GM11168 (cell line): ENCODE measurements around the gene THADA.

ENCODE experiments used
- in situ Hi-C: fragments of 300-500 bp; cut with MboI; formaldehyde crosslinking; loops from one replicate; pipeline ENCODE4 v1.12.0; 2022; ENCODE audit warnings: low sequenced_read_pairs; ENCODE audit not compliant: unreplicated experiment

THADA gene

GRCh38 chr2:43513796-43514195, 82.0 kb downstream of the THADA start:
- in situ Hi-C loops: no loop called here

- in situ Hi-C loops: no loop called here
Measured at GRCh38 chr2:43513216-43513615, 82.6 kb downstream of the THADA start.

DNA sequence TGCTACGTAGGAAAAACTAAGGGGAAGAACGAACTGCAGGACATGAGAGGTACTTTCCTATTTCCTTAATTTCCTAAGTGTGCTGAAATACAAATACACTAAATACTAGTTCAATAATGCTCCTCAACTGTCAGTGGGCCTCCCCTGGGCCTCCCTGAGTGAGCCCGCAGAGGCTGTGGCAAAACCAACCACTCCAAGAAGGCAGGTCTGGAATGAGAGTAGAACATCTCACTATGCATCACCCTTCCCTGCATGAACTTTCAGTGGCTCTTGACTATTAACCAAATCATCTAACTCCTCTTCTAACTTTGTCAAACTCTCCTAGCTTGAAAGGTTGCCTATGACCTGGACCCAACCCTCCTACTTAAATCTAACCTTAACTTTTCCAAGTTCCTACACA, 84.6 kb downstream of the THADA start:
- in situ Hi-C loops: no loop called here

GRCh38 chr2:43509886-43510285, 86.0 kb downstream of the THADA start:
- in situ Hi-C loops: no loop called here

DNA sequence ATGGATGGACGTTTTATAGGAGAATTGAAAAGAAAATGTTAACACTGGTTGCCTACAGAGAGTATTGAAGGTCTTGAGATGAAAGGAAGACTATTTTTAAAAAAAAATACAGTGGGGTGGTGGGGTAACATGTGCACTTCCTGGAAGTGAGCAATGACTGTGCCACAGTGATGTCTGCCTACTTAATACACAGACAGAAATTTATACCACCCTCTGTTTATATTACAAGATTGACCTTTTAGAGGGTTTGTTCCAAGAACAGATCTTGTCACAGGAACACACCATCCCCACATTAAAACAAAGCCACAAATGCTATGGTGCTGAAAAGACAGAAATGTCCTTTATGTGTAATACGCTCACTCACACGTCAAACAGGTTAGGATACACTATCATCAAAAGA, 87.6 kb downstream of the THADA start:
- in situ Hi-C loops: no loop called here

DNA sequence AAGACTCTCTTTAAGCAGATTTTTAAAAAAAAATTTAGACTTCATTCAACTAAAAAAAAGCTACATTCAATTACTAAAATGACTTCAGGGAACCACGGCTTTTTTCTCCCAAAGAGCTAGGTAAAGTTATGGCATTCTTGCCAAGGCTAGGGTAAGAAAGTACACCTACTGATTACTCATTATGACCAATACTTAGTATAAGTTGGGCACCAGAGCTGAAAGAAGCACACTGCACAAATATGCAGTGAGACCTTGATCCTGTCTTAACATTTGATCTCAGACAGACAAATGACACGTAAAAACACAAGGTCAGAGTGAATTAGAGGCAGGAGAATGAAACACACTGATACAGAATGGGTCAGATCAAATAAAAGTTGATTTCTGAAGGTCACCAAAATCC, 88.7 kb downstream of the THADA start:
- in situ Hi-C loops: no loop called here

GRCh38 chr2:43495727-43496126, 100.1 kb downstream of the THADA start:
- in situ Hi-C loops: no loop called here

- in situ Hi-C loops: no loop called here
Measured at GRCh38 chr2:43493954-43494353, 101.9 kb downstream of the THADA start.

- in situ Hi-C loops: no loop called here
Measured at GRCh38 chr2:43491065-43491639, 104.7 kb downstream of the THADA start.

GRCh38 chr2:43490252-43490786, 105.5 kb downstream of the THADA start:
- in situ Hi-C loops: no loop called here

- in situ Hi-C loops: loop anchor here (5.0 to 10.0 kb wide), 3 partner anchors 254 to 544 kb away; no protein-coding TSS in a partner anchor
Measured at GRCh38 chr2:43488737-43489136, 107.1 kb downstream of the THADA start.

DNA sequence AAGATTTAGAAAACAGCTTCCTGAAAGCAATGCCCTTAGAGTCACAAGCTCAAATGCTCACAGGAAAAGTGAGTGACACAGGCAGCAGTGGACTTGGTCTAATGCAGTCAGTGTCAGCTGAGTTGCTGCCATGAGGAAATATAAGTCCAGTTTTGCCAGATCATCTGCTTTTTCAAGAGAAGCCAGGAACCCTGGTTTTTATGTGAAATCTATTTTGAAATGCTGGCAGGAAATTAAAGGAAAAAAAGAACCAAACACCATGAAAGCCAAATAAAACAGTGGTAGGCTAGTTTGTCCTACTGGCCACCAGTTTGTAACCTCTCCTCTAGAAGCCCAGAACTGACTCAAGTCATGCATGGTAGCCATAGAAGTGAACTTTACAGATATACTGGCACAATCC, 109.2 kb downstream of the THADA start:
- in situ Hi-C loops: loop anchor here (5.0 to 10.0 kb wide), 3 partner anchors 252 to 542 kb away; no protein-coding TSS in a partner anchor

GRCh38 chr2:43484323-43484930, 111.4 kb downstream of the THADA start:
- in situ Hi-C loops: loop anchor here (10.0 kb wide), 2 partner anchors 250 to 540 kb away; no protein-coding TSS in a partner anchor

DNA sequence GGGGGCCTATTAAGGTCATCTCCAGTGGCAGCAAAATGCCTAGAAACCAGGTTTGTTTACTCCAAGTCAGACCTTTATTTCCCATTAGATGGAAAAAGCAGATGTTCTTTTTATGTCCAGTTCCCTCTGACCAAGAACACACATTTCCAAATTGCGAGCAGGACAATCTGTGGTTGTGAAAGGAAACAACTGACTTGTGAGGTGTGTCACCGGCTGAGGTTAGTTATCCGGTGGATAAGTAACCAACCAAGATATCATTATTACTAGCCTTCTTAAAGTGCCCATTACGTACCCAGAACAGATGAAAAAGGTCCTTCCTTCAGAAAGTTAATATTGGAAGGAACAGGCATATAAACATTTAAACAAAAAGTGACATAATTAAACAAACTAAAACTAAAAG, 112.9 kb downstream of the THADA start:
- in situ Hi-C loops: loop anchor here (10.0 kb wide), 2 partner anchors 248 to 538 kb away; no protein-coding TSS in a partner anchor

- in situ Hi-C loops: loop anchor here (10.0 kb wide), 2 partner anchors 247 to 537 kb away; no protein-coding TSS in a partner anchor
Measured at GRCh38 chr2:43481927-43482542, 113.8 kb downstream of the THADA start.

- in situ Hi-C loops: loop anchor here (10.0 kb wide), 2 partner anchors 246 to 536 kb away; no protein-coding TSS in a partner anchor
Measured at GRCh38 chr2:43480874-43481273, 115.0 kb downstream of the THADA start.

DNA sequence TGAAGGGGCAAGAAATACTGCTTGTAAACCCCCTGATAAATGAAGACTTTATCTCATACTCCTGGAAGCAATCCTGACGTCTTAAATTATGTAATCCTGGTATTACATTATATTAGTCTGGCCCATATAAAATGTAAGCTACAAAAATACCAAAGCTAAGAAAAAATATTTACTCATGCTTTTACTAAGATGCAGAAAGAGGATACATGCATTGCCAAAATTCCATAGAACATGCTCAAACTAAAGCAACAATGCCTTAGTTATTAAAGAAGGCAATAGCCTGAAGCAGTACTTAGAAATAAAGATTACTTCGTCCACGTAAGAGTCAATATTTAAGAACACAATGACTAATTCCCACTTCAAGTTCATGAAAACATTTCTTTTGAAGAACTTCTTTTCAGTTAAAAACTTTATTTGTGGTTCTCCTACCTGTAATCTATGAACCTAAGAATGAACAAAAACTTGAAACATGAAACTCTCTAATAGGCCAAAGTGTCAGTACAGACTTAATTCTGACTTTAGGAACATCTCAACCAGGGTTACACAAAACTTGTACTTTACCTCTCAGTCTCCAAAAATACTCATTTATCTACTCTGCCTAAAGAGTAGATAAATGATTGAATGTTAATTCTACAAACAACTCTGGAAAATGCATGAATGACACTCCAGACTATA, 117.3 kb downstream of the THADA start:
- in situ Hi-C loops: no loop called here

DNA sequence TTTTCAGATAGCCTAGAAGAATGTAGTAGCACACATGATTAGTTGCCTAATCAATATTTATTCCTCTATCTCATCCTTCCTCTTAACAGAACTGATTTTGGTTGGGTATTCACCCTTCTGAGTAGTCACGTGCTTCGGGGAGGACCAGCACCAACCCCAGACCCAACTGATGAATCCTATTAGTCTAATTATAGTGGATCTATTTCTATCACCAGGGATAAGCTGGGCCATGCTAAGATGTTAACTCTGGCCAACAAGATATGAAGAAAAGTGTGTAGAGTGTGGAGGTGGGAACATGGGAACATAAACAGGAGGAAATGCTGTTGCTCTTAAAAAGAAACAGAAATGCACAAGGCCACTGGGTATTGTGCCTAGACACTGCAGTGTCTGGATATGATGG, 119.9 kb downstream of the THADA start:
- in situ Hi-C loops: no loop called here

DNA sequence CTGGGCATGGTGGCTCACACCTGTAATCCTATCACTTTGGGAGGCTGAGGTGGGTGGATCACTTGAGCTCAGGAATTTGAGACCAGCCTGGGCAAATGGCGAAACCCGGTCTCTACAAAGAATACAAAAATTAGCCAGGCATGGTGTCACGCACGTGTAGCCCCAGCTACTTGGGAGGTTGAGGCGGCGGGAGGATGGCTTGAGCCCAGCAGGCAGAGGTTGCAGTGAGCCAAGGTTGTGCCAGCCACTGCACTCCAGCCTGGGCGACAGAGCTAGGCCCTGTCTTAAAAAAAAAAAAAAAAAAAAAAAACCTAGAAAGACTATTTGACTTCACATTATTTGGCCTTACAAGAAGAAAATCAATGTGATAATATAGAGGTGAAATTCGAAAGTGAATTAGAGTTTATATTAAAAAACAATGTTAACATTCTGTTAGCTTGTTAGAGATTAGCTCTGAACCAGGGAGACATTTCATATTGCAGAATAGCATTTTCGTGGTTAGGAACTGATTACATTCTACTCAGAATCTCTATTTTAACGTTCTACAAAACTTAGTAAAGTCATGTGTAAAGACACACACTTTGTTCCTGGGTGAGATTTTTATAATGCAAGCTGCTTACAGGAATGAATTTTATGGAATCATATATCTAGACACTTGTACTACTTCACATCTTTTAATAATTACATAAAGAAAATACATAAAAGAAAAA, 120.5 kb downstream of the THADA start:
- in situ Hi-C loops: no loop called here

DNA sequence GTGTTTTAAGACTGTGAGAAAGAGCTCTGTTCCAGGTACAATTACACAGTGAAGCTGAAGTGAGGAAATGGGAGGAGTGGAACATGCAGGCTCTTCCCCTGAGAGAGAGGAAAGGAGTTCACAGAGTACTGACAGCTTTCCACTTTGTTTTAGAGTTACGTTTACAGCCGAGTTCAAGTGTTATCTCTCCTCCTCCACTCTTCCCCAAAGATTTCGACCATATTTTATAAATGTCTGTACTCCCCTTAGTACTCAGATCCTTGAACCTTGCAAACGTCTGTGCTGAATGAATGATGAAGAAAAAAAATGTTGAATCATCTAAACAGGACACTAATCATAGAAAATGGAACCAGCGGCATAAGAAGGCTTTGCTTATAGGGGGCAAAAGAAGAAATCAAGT, 121.6 kb downstream of the THADA start:
- in situ Hi-C loops: no loop called here
